Duodenal mucosa (tissue), 2 donors: ENCODE data around the gene LENG9.
"Not testable (repeated sequence)": the region's sequence is repeated elsewhere in the genome, so short reads cannot be mapped to it uniquely, and the experiment has no call there.

Source experiments
- H3K27ac ChIP-seq: one replicate; pipeline ENCODE4 v1.7.0; 2013; ENCODE audit warnings: low read depth, low read length
- H3K27me3 ChIP-seq, 2 donors: one replicate each; pipeline ENCODE4 v1.7.0; 2013; ENCODE audit warnings: low read length in 2 of 2, control low read depth in 1 of 2; ENCODE audit not compliant: insufficient read depth in 2 of 2, control insufficient read depth in 1 of 2
- H3K36me3 ChIP-seq, 2 donors: one replicate each; pipeline ENCODE4 v1.7.0; 2013; ENCODE audit warnings: low read length in 2 of 2, control low read depth in 1 of 2; ENCODE audit not compliant: insufficient read depth in 2 of 2, control insufficient read depth in 1 of 2
- H3K4me1 ChIP-seq, 2 donors: one replicate each; pipeline ENCODE4 v1.7.0; 2013; ENCODE audit warnings: low read length in 2 of 2, control low read depth in 1 of 2; ENCODE audit not compliant: insufficient read depth in 2 of 2, control insufficient read depth in 1 of 2
- H3K4me3 ChIP-seq, 2 donors: one replicate each; pipeline ENCODE4 v1.7.0; 2013; ENCODE audit warnings: low read length in 2 of 2, low read depth in 1 of 2
- H3K9ac ChIP-seq, 2 donors: one replicate each; pipeline ENCODE4 v1.7.0; 2013; ENCODE audit warnings: low read length in 2 of 2, low read depth in 1 of 2
- H3K9me3 ChIP-seq, 2 donors: one replicate each; pipeline ENCODE4 v1.7.0; 2013; ENCODE audit warnings: low read length in 2 of 2, control low read depth in 1 of 2; ENCODE audit not compliant: control insufficient read depth in 1 of 2

Gene LENG9

GRCh38 chr19:54463531-54464043 is at the start of gene LENG9:
Gene LENG9 (minus strand): TSS chr19:54463778. CDS start chr19:54463526, 252 bp downstream.
- Histone ChIP-seq H3K4me1 (peaks cover 19 to 21% of the 10 kb centered on the region in 2 donors), H3K27me3 (no peaks in the 10 kb centered on the region), H3K9me3 (no peaks in the 10 kb centered on the region), H3K9ac (peak within 1 kb of the TSS; percentile 78 to 85), H3K27ac (peak within 1 kb of the TSS; percentile 99), H3K4me3 (peak within 1 kb of the TSS; percentile 69 to 77), H3K36me3 (peaks cover 4 to 33% of the 10 kb centered on the region in 2 donors)

GRCh38 chr19:54509200-54509940 is 45.8 kb upstream of the LENG9 start:
- not testable (repeated sequence) for H3K27me3 ChIP-seq, H3K4me1 ChIP-seq, H3K9ac ChIP-seq, H3K4me3 ChIP-seq, H3K36me3 ChIP-seq, H3K27ac ChIP-seq, H3K9me3 ChIP-seq

GRCh38 chr19:54508487-54508886 is 44.9 kb upstream of the LENG9 start:
- H3K27ac ChIP-seq, H3K4me3 ChIP-seq, H3K36me3 ChIP-seq, H3K27me3 ChIP-seq, H3K9ac ChIP-seq, H3K4me1 ChIP-seq, H3K9me3 ChIP-seq: not testable (repeated sequence)

GRCh38 chr19:54507824-54508223 is 44.2 kb upstream of the LENG9 start:
- peaks cover 4 to 8% of the 10 kb centered on the region in 2 donors for H3K4me1 ChIP-seq
- H3K4me3 ChIP-seq: no peak overlapping the region
- H3K36me3 ChIP-seq: no peaks in the 10 kb centered on the region
- no peak overlapping the region for H3K27ac ChIP-seq
- no peaks in the 10 kb centered on the region for H3K9me3 ChIP-seq
- H3K27me3 ChIP-seq: peaks cover 0 to 3% of the 10 kb centered on the region in 2 donors
- no peak overlapping the region for H3K9ac ChIP-seq

GRCh38 chr19:54507038-54507717 is 43.6 kb upstream of the LENG9 start:
- H3K9me3 ChIP-seq, H3K4me1 ChIP-seq, H3K36me3 ChIP-seq, H3K4me3 ChIP-seq, H3K9ac ChIP-seq, H3K27ac ChIP-seq, H3K27me3 ChIP-seq: not testable (repeated sequence)

- Histone ChIP-seq H3K36me3 (no peaks in the 10 kb centered on the region), H3K9ac (no peak overlapping the region), H3K4me3 (no peak overlapping the region), H3K27ac (no peak overlapping the region), H3K27me3 (peaks cover 0 to 3% of the 10 kb centered on the region in 2 donors), H3K4me1 (peaks cover 4 to 8% of the 10 kb centered on the region in 2 donors), H3K9me3 (no peaks in the 10 kb centered on the region)
Observed at GRCh38 chr19:54506079-54506478, 42.5 kb upstream of the LENG9 start.

GRCh38 chr19:54505542-54505941 is 42.0 kb upstream of the LENG9 start:
- H3K36me3 ChIP-seq, H3K4me3 ChIP-seq, H3K27me3 ChIP-seq, H3K9ac ChIP-seq, H3K27ac ChIP-seq, H3K9me3 ChIP-seq, H3K4me1 ChIP-seq: not testable (repeated sequence)

- H3K36me3 ChIP-seq: no peaks in the 10 kb centered on the region
- H3K9ac ChIP-seq: no peak within 1 kb of the TSS
- no peaks in the 10 kb centered on the region for H3K9me3 ChIP-seq
- H3K27ac ChIP-seq: no peak within 1 kb of the TSS
- H3K4me1 ChIP-seq: peaks cover 3 to 4% of the 10 kb centered on the region in 2 donors
- no peak within 1 kb of the TSS for H3K4me3 ChIP-seq
- H3K27me3 ChIP-seq: peaks cover 0 to 3% of the 10 kb centered on the region in 2 donors
Observed at GRCh38 chr19:54502518-54503048, 39.0 kb upstream of the LENG9 start, which contains the start of gene LAIR2. Gene LAIR2 (plus strand): TSS chr19:54502831. CDS start chr19:54502919, 88 bp downstream.

- not testable (repeated sequence) for H3K27me3 ChIP-seq, H3K4me3 ChIP-seq
Observed at GRCh38 chr19:54498451-54498772, 34.8 kb upstream of the LENG9 start.

GRCh38 chr19:54497747-54498450 is 34.3 kb upstream of the LENG9 start:
- not testable (repeated sequence) for H3K4me3 ChIP-seq, H3K36me3 ChIP-seq, H3K27ac ChIP-seq, H3K4me1 ChIP-seq, H3K9ac ChIP-seq, H3K27me3 ChIP-seq, H3K9me3 ChIP-seq

More at GRCh38 chr19:54498451-54498772, 34.8 kb upstream of the LENG9 start:
- H3K9ac ChIP-seq, H3K4me1 ChIP-seq, H3K9me3 ChIP-seq, H3K36me3 ChIP-seq, H3K27ac ChIP-seq: not testable (repeated sequence)
